Ishikawa (cell line): ENCODE measurements around the gene NNT.
A peak's percentile ranks its signal among the peaks of the same experiment; 100 is the strongest.

Experiments
- NFIC ChIP-seq: IDR thresholded peaks from 2 replicates; pipeline ENCODE4 v1.6.1; 2012
- RAD21 ChIP-seq: IDR thresholded peaks from 2 replicates; pipeline ENCODE4 v1.6.1; 2012; ENCODE audit warnings: low read depth
- YY1 ChIP-seq: IDR thresholded peaks from 2 replicates; pipeline ENCODE4 v1.6.1; 2012; ENCODE audit warnings: low read depth

The NNT gene

DNA sequence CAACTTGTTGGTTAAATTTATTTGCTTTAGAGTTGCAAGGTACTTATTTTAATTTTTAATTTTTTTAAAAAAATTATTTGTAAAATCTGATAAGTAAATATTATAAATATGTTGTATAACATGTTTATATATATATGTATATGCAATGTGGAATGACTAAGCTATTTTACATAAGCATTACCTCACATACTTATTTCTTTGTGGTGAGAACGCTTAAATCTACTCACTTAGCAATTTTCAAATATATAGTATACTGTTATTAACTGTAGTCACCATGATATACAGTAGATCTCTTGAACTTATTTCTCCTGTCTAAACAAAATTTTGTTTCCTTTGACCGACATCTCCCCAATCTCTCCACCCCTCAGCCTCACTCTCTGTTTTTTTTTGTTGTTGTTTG lies 147.8 kb downstream of the NNT start:
- no peak for TF ChIP-seq YY1

- TF ChIP-seq NFIC (no peak), RAD21 (0 out of 2 replicates have a peak, but pooled peaks have one; percentile 7)
These were observed 150.1 kb downstream of the NNT start for GRCh38 chr5:43753069-43753468.
